Breast epithelium (tissue), 3 donors: ENCODE measurements around the gene KCTD14.

ENCODE experiments used
- POLR2A ChIP-seq: fragments of 450-650 bp; IDR thresholded peaks from one replicate; pipeline ENCODE4 v1.6.1; 2016; ENCODE audit warnings: antibody characterized with exemption, mild to moderate bottlenecking, moderate library complexity
- TF ChIP-seq, protein P1 (sequence below), 3 donors: fragments of 450-650 bp; IDR thresholded peaks; one replicate each; pipeline ENCODE4 v1.5.1; 2016 to 2017; ENCODE audit warnings: antibody characterized with exemption in 3 of 3, mild to moderate bottlenecking in 3 of 3, moderate library complexity in 3 of 3

DNA sequence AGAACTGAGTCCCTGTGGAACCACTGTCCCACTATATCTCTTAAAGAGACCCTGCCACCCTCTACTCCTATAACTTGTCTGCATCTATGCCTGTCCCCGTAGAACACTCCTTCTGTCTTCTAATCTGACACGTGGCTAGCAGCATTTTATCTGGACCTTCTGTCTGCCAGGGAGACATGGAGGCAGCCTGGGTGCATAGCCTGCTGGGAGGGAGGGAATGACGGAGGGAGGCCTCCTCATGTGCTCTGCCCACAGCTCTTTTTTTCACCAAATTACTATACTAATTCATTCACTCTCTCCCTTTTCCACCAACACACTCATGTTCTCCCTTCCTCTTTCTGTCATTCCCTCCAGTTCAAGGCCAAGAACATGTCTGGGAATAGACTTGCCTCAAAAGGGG is 33.0 kb upstream of the KCTD14 start:
- TF ChIP-seq POLR2A, result no peak
- TF ChIP-seq, protein P1, sequence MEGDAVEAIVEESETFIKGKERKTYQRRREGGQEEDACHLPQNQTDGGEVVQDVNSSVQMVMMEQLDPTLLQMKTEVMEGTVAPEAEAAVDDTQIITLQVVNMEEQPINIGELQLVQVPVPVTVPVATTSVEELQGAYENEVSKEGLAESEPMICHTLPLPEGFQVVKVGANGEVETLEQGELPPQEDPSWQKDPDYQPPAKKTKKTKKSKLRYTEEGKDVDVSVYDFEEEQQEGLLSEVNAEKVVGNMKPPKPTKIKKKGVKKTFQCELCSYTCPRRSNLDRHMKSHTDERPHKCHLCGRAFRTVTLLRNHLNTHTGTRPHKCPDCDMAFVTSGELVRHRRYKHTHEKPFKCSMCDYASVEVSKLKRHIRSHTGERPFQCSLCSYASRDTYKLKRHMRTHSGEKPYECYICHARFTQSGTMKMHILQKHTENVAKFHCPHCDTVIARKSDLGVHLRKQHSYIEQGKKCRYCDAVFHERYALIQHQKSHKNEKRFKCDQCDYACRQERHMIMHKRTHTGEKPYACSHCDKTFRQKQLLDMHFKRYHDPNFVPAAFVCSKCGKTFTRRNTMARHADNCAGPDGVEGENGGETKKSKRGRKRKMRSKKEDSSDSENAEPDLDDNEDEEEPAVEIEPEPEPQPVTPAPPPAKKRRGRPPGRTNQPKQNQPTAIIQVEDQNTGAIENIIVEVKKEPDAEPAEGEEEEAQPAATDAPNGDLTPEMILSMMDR (IDR thresholded peaks at IDR 0.05), result no peak
